ENCODE results near the gene CXCL16.

GRCh38 chr17:4715063-4715744, 24.5 kb downstream of the CXCL16 start:
- no peak for TF ChIP-seq CTCF (IDR thresholded peaks at IDR 0.05)
- no peak for TF ChIP-seq POLR2A (IDR thresholded peaks at IDR 0.05)

All from uterus (tissue), 2 donors.